HCT116 (cell line): Measurements from ENCODE around the gene CPZ. TPM values are rescaled to one million over a fixed set of nuclear protein-coding genes. Genes with fewer than 3 reads are reported as not detected.

Source experiments
- ATAC-seq: fragments of 200-7000 bp; cut with Tn5 transposase; 2 replicates; pipeline ENCODE4 v1.9.1; 2020; ENCODE audit warnings: mild to moderate bottlenecking, moderate library complexity
- BruUV-seq: library from RNA; stranded (reverse); fragments of 400-500 nt; replicated peaks from 2 replicates; lab custom pipeline; 2021; lab: Mats Ljungman, UMichigan
- CTCF ChIA-PET: fragments of 300-600 bp; sonication (Branson Sonifier 250); formaldehyde crosslinking; loops from one replicate; lab custom pipeline; 2021; ENCODE audit warnings: antibody characterized with exemption; lab: Charles Lee
- POLR2A ChIA-PET: fragments of 300-600, 350-600 bp; sonication (Branson Sonifier 250); formaldehyde crosslinking; loops from one replicate; lab custom pipeline; 2021; ENCODE audit warnings: antibody characterized with exemption; lab: Charles Lee
- RAD21 ChIA-PET, 2 experiments: fragments of 300-600 bp; sonication (Branson Sonifier 250); formaldehyde crosslinking; loops; one replicate each; lab custom pipeline; 2023; ENCODE audit warnings: low total read pairs in 2 of 2; ENCODE audit not compliant: uncharacterized antibody in 2 of 2, unreplicated experiment in 2 of 2, low non-redundant PET in 1 of 2; lab: Charles Lee
- DNase-seq: peaks from one replicate; pipeline ENCODE4 v3.0.0-alpha.2; 2010; ENCODE audit warnings: low read depth, low spot score
- H2AFZ ChIP-seq: fragments of 200-600 bp; shearing (Covaris generic), sonication (generic); 2 replicates; pipeline ENCODE4 v1.6.1; 2017; ENCODE audit warnings: low read depth, mixed run types, mixed read lengths, antibody characterized with exemption, low read length; ENCODE audit not compliant: poor library complexity, severe bottlenecking
- H3K27ac ChIP-seq: 2 replicates; pipeline ENCODE4 v1.5.1; 2012; ENCODE audit warnings: low read depth, low read length
- H3K27me3 ChIP-seq: fragments of 200-600 bp; sonication (generic); 2 replicates; pipeline ENCODE4 v1.6.1; 2016; ENCODE audit warnings: mixed run types, low read length, mixed read lengths; ENCODE audit not compliant: insufficient read depth
- H3K36me3 ChIP-seq, 2 experiments: fragments of 200-500 bp in 1 of 2; fragments of 200-600 bp in 1 of 2; sonication (Bioruptor generic) in 1 of 2; sonication (generic) in 1 of 2; 2 replicates each; pipeline versions ENCODE4 v1.5.1 to v1.6.1; 2014 to 2016; ENCODE audit warnings: low read length in 2 of 2, inconsistent platforms in 1 of 2, mixed read lengths in 1 of 2, mixed run types in 1 of 2; ENCODE audit not compliant: insufficient read depth in 2 of 2, control insufficient read depth in 1 of 2
- H3K4me1 ChIP-seq, 2 experiments: fragments of 200-600 bp in 1 of 2; sonication (generic) in 1 of 2; 2 replicates each; pipeline versions ENCODE4 v1.5.1 to v1.6.1; 2012 to 2017; ENCODE audit warnings: low read length in 2 of 2, inconsistent platforms in 1 of 2, mild to moderate bottlenecking in 1 of 2, mixed read lengths in 1 of 2, mixed run types in 1 of 2, moderate library complexity in 1 of 2; ENCODE audit not compliant: insufficient read depth in 2 of 2, control insufficient read depth in 1 of 2
- H3K4me2 ChIP-seq: fragments of 200-600 bp; sonication (generic); 2 replicates; pipeline ENCODE4 v1.6.1; 2017; ENCODE audit warnings: mixed run types, low read length, mixed read lengths
- H3K4me3 ChIP-seq, 2 experiments: fragments of 200-600 bp in 1 of 2; sonication (generic) in 1 of 2; replicated peaks in 1 of 2; 2 replicates each; pipeline ENCODE4 v1.5.1; 2011 to 2016; ENCODE audit warnings: low read length in 2 of 2, control low read depth in 1 of 2, low read depth in 1 of 2, mild to moderate bottlenecking in 1 of 2, mixed read lengths in 1 of 2, mixed run types in 1 of 2
- H3K79me2 ChIP-seq: fragments of 200-600 bp; sonication (generic); 2 replicates; pipeline ENCODE4 v1.6.1; 2017; ENCODE audit warnings: mild to moderate bottlenecking, mixed run types, low read length, moderate library complexity, mixed read lengths; ENCODE audit not compliant: insufficient read depth
- H3K9ac ChIP-seq: fragments of 200-600 bp; sonication (generic); 2 replicates; pipeline ENCODE4 v1.6.1; 2016; ENCODE audit warnings: low read length, mixed read lengths
- H3K9me2 ChIP-seq: fragments of 200-600 bp; sonication (generic), shearing (Covaris generic); 2 replicates; pipeline ENCODE4 v1.6.1; 2017; ENCODE audit warnings: mixed run types, mild to moderate bottlenecking, moderate library complexity; ENCODE audit not compliant: insufficient read depth
- H3K9me3 ChIP-seq, 2 experiments: fragments of 200-500 bp in 1 of 2; fragments of 200-600 bp in 1 of 2; sonication (Bioruptor generic) in 1 of 2; sonication (generic) in 1 of 2; 2 replicates each; pipeline ENCODE4 v1.6.1; 2014 to 2017; ENCODE audit warnings: low read length in 2 of 2, mixed read lengths in 2 of 2, inconsistent platforms in 1 of 2, low read depth in 1 of 2, mild to moderate bottlenecking in 1 of 2, mixed run types in 1 of 2, moderate library complexity in 1 of 2; ENCODE audit not compliant: control insufficient read depth in 1 of 2, insufficient read depth in 1 of 2
- H4K20me1 ChIP-seq: fragments of 200-600 bp; sonication (generic), shearing (Covaris generic); 2 replicates; pipeline ENCODE4 v1.6.1; 2017; ENCODE audit warnings: mixed run types, mild to moderate bottlenecking, moderate library complexity; ENCODE audit not compliant: insufficient read depth
- CBX3 ChIP-seq: IDR thresholded peaks from 2 replicates; pipeline ENCODE4 v1.6.1; 2012; ENCODE audit warnings: low read depth
- CEBPB ChIP-seq: IDR thresholded peaks from 2 replicates; pipeline ENCODE4 v1.6.1; 2012; ENCODE audit warnings: low read depth
- ELF1 ChIP-seq: IDR thresholded peaks from 2 replicates; pipeline ENCODE4 v1.6.1; 2012; ENCODE audit warnings: low read depth, borderline replicate concordance
- EZH2 ChIP-seq: fragments of 200-600 bp; sonication (generic); IDR thresholded peaks from 2 replicates; pipeline ENCODE4 v1.6.1; 2017; ENCODE audit warnings: antibody characterized with exemption, mixed run types
- FOSL1 ChIP-seq: IDR thresholded peaks from 2 replicates; pipeline ENCODE4 v1.6.1; 2012; ENCODE audit warnings: low read depth
- JUND ChIP-seq: IDR thresholded peaks from 2 replicates; pipeline ENCODE4 v1.6.1; 2012
- POLR2AphosphoS5 ChIP-seq: IDR thresholded peaks from 2 replicates; pipeline ENCODE4 v1.6.1; 2011; ENCODE audit warnings: mild to moderate bottlenecking, low read depth, low read length, moderate library complexity
- RAD21 ChIP-seq: IDR thresholded peaks from 2 replicates; pipeline ENCODE4 v1.6.1; 2012; ENCODE audit warnings: low read depth, mild to moderate bottlenecking
- SIN3A ChIP-seq: IDR thresholded peaks from 2 replicates; pipeline ENCODE4 v1.6.1; 2012; ENCODE audit warnings: low read depth
- SP1 ChIP-seq: IDR thresholded peaks from 2 replicates; pipeline ENCODE4 v1.6.1; 2012; ENCODE audit warnings: low read depth
- SRF ChIP-seq: IDR thresholded peaks from 2 replicates; pipeline ENCODE4 v1.6.1; 2012; ENCODE audit warnings: low read depth
- TCF7L2 ChIP-seq: IDR thresholded peaks from 2 replicates; pipeline ENCODE4 v1.7.0; 2011; ENCODE audit warnings: borderline replicate concordance, inconsistent platforms; ENCODE audit not compliant: insufficient read depth, insufficient read length; ENCODE audit errors: extremely low read depth
- YY1 ChIP-seq: IDR thresholded peaks from 2 replicates; pipeline ENCODE4 v1.6.1; 2011; ENCODE audit warnings: low read length, low read depth, moderate library complexity, mild to moderate bottlenecking; ENCODE audit not compliant: insufficient replicate concordance; ENCODE audit errors: extremely low read depth
- ZBTB33 ChIP-seq: IDR thresholded peaks from 2 replicates; pipeline ENCODE4 v1.6.1; 2011; ENCODE audit warnings: mild to moderate bottlenecking, low read length, moderate library complexity; ENCODE audit not compliant: insufficient replicate concordance; ENCODE audit errors: extremely low read depth
- ZFX ChIP-seq: fragments of 450-650 bp; IDR thresholded peaks from 2 replicates; pipeline ENCODE4 v1.6.1; 2017
- ZNF274 ChIP-seq: fragments of 200-500 bp; sonication (Bioruptor generic); IDR thresholded peaks from 2 replicates; pipeline ENCODE4 v1.6.1; 2014; ENCODE audit warnings: mild to moderate bottlenecking, low read depth, low read length, inconsistent platforms
- intact Hi-C: fragments of 100-400 bp; cut with micrococcal nuclease; formaldehyde crosslinking; loops from 2 replicates; pipeline ENCODE4 v1.10.0; 2022
- total RNA-seq: library from RNA; stranded (reverse); gene quantifications from one replicate; pipeline ENCODE4 v1.2.1, GENCODE V29; 2021; ENCODE audit not compliant: unreplicated experiment
- TF ChIP-seq, protein P1 (sequence below): IDR thresholded peaks from 2 replicates; pipeline ENCODE4 v1.6.1; 2012
- TF ChIP-seq, protein P2 (sequence below), 3 experiments: fragments of 200-600 bp in 1 of 3; sonication (generic) in 1 of 3; IDR thresholded peaks in 2 of 3; conservative IDR thresholded peaks in 1 of 3; 2 replicates each; pipeline ENCODE4 v1.5.1; 2012 to 2017; ENCODE audit warnings: low read depth in 2 of 3, low read length in 2 of 3, antibody characterized with exemption in 1 of 3, borderline replicate concordance in 1 of 3, control low read depth in 1 of 3, mild to moderate bottlenecking in 1 of 3, mixed read lengths in 1 of 3, mixed run types in 1 of 3, moderate library complexity in 1 of 3; ENCODE audit not compliant: insufficient read depth in 1 of 3

CPZ gene
- total RNA-seq, 1 experiment from 2014 or later: not detected

DNA sequence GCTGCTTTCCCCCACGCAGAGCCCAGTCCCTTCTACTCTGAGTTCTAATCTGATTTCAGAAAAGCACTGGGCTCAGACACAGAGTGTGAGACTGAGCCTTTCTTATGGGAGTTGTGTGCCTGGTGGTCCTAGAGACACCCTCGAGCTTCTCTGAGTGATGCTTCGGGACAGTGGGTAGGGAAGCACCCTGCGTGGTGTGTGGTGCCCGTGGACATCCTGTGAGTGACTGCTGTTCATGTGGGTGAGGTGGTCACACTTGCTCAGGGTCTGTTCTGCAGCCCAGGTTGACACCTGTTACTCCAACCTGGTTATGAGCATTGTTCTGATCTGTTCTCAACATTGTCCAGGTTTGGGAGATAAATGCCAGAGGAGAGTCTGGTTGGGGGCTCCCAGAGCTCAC is 6.3 kb upstream of the CPZ start:
- Histone ChIP-seq H3K27ac (no peak overlapping the region), H3K4me1 (no peaks in the 10 kb centered on the region), H3K9me2 (no peaks in the 10 kb centered on the region), H3K4me3 (no peak overlapping the region), H3K9me3 (no peaks in the 10 kb centered on the region), H3K36me3 (no peaks in the 10 kb centered on the region), H2AFZ (no peak overlapping the region), H3K4me2 (no peak overlapping the region), H4K20me1 (no peaks in the 10 kb centered on the region), H3K27me3 (peaks cover 8% of the 10 kb centered on the region; the same call in 1 of the 2 replicates), H3K79me2 (no peaks in the 10 kb centered on the region), H3K9ac (no peak overlapping the region)
- no TSS peak for BruUV-seq
- ChIA-PET CTCF (interaction anchor here (0.6 to 1.6 kb wide), 6 partner anchors 10 to 331 kb away, joined by 3 to 14 read pairs (median 4); no protein-coding TSS in a partner anchor), RAD21 (interaction anchor here in 1 of 2 experiments (2.1 kb wide), 1 partner anchor 118 kb away, joined by 7 read pairs; no protein-coding TSS in a partner anchor), POLR2A (no interaction called here)
- no peak for DNase-seq
- ATAC-seq: no peak
- TF ChIP-seq EZH2 (no peak), JUND (no peak), CEBPB (no peak), CBX3 (no peak), RAD21 (no peak), SP1 (no peak), ZNF274 (no peak), ELF1 (no peak), YY1 (no peak), POLR2AphosphoS5 (no peak), FOSL1 (no peak), SIN3A (no peak), ZFX (no peak), TCF7L2 (no peak), ZBTB33 (no peak), SRF (no peak)
- TF ChIP-seq, protein P1, sequence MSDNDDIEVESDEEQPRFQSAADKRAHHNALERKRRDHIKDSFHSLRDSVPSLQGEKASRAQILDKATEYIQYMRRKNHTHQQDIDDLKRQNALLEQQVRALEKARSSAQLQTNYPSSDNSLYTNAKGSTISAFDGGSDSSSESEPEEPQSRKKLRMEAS: no peak
- TF ChIP-seq, protein P2, sequence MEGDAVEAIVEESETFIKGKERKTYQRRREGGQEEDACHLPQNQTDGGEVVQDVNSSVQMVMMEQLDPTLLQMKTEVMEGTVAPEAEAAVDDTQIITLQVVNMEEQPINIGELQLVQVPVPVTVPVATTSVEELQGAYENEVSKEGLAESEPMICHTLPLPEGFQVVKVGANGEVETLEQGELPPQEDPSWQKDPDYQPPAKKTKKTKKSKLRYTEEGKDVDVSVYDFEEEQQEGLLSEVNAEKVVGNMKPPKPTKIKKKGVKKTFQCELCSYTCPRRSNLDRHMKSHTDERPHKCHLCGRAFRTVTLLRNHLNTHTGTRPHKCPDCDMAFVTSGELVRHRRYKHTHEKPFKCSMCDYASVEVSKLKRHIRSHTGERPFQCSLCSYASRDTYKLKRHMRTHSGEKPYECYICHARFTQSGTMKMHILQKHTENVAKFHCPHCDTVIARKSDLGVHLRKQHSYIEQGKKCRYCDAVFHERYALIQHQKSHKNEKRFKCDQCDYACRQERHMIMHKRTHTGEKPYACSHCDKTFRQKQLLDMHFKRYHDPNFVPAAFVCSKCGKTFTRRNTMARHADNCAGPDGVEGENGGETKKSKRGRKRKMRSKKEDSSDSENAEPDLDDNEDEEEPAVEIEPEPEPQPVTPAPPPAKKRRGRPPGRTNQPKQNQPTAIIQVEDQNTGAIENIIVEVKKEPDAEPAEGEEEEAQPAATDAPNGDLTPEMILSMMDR (IDR thresholded peaks at IDR 0.05 in 2 of 3, conservative IDR thresholded peaks at IDR 0.05 in 1 of 3; ENCODE audit: borderline replicate concordance in 1 of 3, insufficient read depth in 1 of 3, low read depth in 2 of 3, low read length in 2 of 3): no peak
- intact Hi-C loops: loop anchor here (5.0 kb wide), 1 partner anchor 39 kb away; no protein-coding TSS in a partner anchor
